B cell (primary cell): ENCODE measurements around the gene ST8SIA5. TPM values are rescaled to one million over a fixed set of nuclear protein-coding genes. Genes with fewer than 3 reads are reported as not detected.

Experiments used
- ATAC-seq: fragments of 200-7000 bp; cut with Tn5 transposase; one replicate; pipeline ENCODE4 v1.10.0; 2021; ENCODE audit warnings: low read depth, mild to moderate bottlenecking, moderate number of reproducible peaks, moderate library complexity
- CTCF ChIA-PET: fragments of 350-600 bp; sonication (Branson Sonifier 250); formaldehyde crosslinking; loops from one replicate; lab custom pipeline; 2021; ENCODE audit warnings: antibody characterized with exemption, inconsistent platforms; lab: Charles Lee
- POLR2A ChIA-PET: fragments of 350-600 bp; sonication (Branson Sonifier 250); formaldehyde crosslinking; loops from one replicate; lab custom pipeline; 2021; ENCODE audit warnings: antibody characterized with exemption; lab: Charles Lee
- DNase-seq: peaks from one replicate; pipeline ENCODE4 v3.0.0; 2013
- H2AFZ ChIP-seq: 2 replicates; pipeline ENCODE4 v1.6.1; 2012; ENCODE audit warnings: mild to moderate bottlenecking, low read depth, low read length; ENCODE audit not compliant: insufficient read depth, poor library complexity, severe bottlenecking
- H3K27ac ChIP-seq, 2 donors: 1 replicate in 1 of 2; 2 replicates in 1 of 2; pipeline ENCODE4 v1.5.1; 2012 to 2013; ENCODE audit warnings: low read length in 2 of 2, mild to moderate bottlenecking in 2 of 2, moderate library complexity in 1 of 2
- H3K27me3 ChIP-seq, 4 experiments: fragments of 200-600 bp in 1 of 4; sonication (generic) in 1 of 4; replicated peaks in 1 of 4; 1 replicate in 2 of 4; 2 replicates in 2 of 4; pipeline versions ENCODE4 v1.6.1 to v1.7.0; 2013 to 2016; ENCODE audit warnings: low read length in 3 of 4, mild to moderate bottlenecking in 2 of 4, mixed read lengths in 1 of 4, moderate library complexity in 1 of 4; ENCODE audit not compliant: insufficient read depth in 4 of 4, control insufficient read depth in 3 of 4; ENCODE audit errors: control extremely low read depth in 1 of 4
- H3K36me3 ChIP-seq, 2 experiments: replicated peaks in 1 of 2; 1 replicate in 1 of 2; 2 replicates in 1 of 2; pipeline versions ENCODE4 v1.6.1 to v1.7.1; 2013; ENCODE audit warnings: low read length in 1 of 2; ENCODE audit not compliant: insufficient read depth in 2 of 2, control insufficient read depth in 1 of 2; ENCODE audit errors: control extremely low read depth in 1 of 2, extremely low read depth in 1 of 2
- H3K4me1 ChIP-seq, 2 donors: fragments of 200-600 bp in 1 of 2; sonication (generic) in 1 of 2; 1 replicate in 1 of 2; 2 replicates in 1 of 2; pipeline versions ENCODE4 v1.5.1 to v1.6.1; 2013 to 2017; ENCODE audit warnings: low read length in 2 of 2; ENCODE audit not compliant: control insufficient read depth in 2 of 2, insufficient read depth in 2 of 2
- H3K4me2 ChIP-seq: replicated peaks from 2 replicates; pipeline ENCODE3; 2012; ENCODE audit warnings: mild to moderate bottlenecking, low read depth, low read length; ENCODE audit not compliant: poor library complexity, severe bottlenecking
- H3K4me3 ChIP-seq, 5 experiments: fragments of 200-600 bp in 1 of 5; sonication (generic) in 1 of 5; 1 replicate in 3 of 5; 2 replicates in 2 of 5; pipeline versions ENCODE4 v1.5.1 to v1.7.0; 2011 to 2016; ENCODE audit warnings: low read length in 4 of 5, mild to moderate bottlenecking in 4 of 5, low read depth in 2 of 5, control low read depth in 1 of 5, moderate library complexity in 1 of 5; ENCODE audit not compliant: insufficient read depth in 1 of 5; ENCODE audit errors: control extremely low read depth in 1 of 5, extremely low read depth in 1 of 5
- H3K79me2 ChIP-seq: fragments of 200-600 bp; sonication (generic); one replicate; pipeline ENCODE4 v1.6.0; 2016; ENCODE audit warnings: low read length; ENCODE audit not compliant: control insufficient read depth, insufficient read depth
- H3K9ac ChIP-seq: fragments of 200-600 bp; sonication (generic); 2 replicates; pipeline ENCODE4 v1.6.1; 2017; ENCODE audit warnings: mild to moderate bottlenecking, low read length, moderate library complexity
- H3K9me3 ChIP-seq, 3 donors: one replicate each; pipeline versions ENCODE4 v1.6.1 to v1.7.1; 2013; ENCODE audit warnings: low read length in 2 of 3; ENCODE audit not compliant: control insufficient read depth in 2 of 3, insufficient read depth in 1 of 3; ENCODE audit errors: control extremely low read depth in 1 of 3
- H4K20me1 ChIP-seq: 2 replicates; pipeline ENCODE4 v1.6.0; 2012; ENCODE audit warnings: mild to moderate bottlenecking, low read length; ENCODE audit not compliant: insufficient read depth, control insufficient read depth, poor library complexity, severe bottlenecking
- H3K27ac Mint-ChIP-seq: one replicate; pipeline ENCODE4 v1.8.0; 2021; ENCODE audit warnings: mixed read lengths
- H3K27me3 Mint-ChIP-seq: one replicate; pipeline ENCODE4 v1.8.0; 2021; ENCODE audit warnings: mixed read lengths
- H3K4me1 Mint-ChIP-seq: one replicate; pipeline ENCODE4 v1.8.0; 2021; ENCODE audit warnings: mixed read lengths
- H3K4me3 Mint-ChIP-seq: one replicate; pipeline ENCODE4 v1.8.0; 2021; ENCODE audit warnings: mixed read lengths
- H3K9me3 Mint-ChIP-seq: one replicate; pipeline ENCODE4 v1.8.0; 2022; ENCODE audit warnings: mixed read lengths; ENCODE audit not compliant: insufficient read depth
- EZH2 ChIP-seq: IDR thresholded peaks from 2 replicates; pipeline ENCODE4 v1.6.1; 2012; ENCODE audit warnings: borderline replicate concordance, low read depth, mild to moderate bottlenecking, moderate library complexity, low read length; ENCODE audit not compliant: insufficient read depth, poor library complexity, severe bottlenecking
- WGBS: methylation state at CpG from one replicate; pipeline ENCODE4 v1.1.5; 2013; ENCODE audit warnings: missing lambda C conversion rate; ENCODE audit not compliant: insufficient coverage; 5-methylcytosine and 5-hydroxymethylcytosine counted together
- intact Hi-C: fragments of 100-400 bp; cut with micrococcal nuclease; formaldehyde crosslinking; loops from one replicate; pipeline ENCODE4 v1.10.0; 2022
- polyA plus RNA-seq: library from polyadenylated mRNA; depleted of rRNA; stranded (reverse); fragments of >200 nt; gene quantifications from 2 replicates; pipeline ENCODE4 v1.2.3, GENCODE V29; 2012
- total RNA-seq, 2 donors: library from RNA; stranded (reverse); fragments of 120-200 nt in 1 of 2; gene quantifications; 1 replicate in 1 of 2; 2 replicates in 1 of 2; pipeline versions ENCODE4 v1.2.3 to v1.2.4, GENCODE V29; 2013 to 2022
- TF ChIP-seq, protein P1 (sequence below): fragments of 200-600 bp; IDR thresholded peaks from one replicate; pipeline ENCODE4 v1.8.0; 2022; ENCODE audit warnings: antibody characterized with exemption, mild to moderate bottlenecking

Gene ST8SIA5
- total and polyA plus RNA-seq, 2 donors (not counting 1 experiment from before 2014, with no cell fraction given): not detected

GRCh38 chr18:46646468-46646867 is 110.4 kb downstream of the ST8SIA5 start:
- H3K27me3 ChIP-seq: peaks cover 0 to 4% (median 0%) of the 10 kb centered on the region in 4 experiments
- TF ChIP-seq, protein P1, sequence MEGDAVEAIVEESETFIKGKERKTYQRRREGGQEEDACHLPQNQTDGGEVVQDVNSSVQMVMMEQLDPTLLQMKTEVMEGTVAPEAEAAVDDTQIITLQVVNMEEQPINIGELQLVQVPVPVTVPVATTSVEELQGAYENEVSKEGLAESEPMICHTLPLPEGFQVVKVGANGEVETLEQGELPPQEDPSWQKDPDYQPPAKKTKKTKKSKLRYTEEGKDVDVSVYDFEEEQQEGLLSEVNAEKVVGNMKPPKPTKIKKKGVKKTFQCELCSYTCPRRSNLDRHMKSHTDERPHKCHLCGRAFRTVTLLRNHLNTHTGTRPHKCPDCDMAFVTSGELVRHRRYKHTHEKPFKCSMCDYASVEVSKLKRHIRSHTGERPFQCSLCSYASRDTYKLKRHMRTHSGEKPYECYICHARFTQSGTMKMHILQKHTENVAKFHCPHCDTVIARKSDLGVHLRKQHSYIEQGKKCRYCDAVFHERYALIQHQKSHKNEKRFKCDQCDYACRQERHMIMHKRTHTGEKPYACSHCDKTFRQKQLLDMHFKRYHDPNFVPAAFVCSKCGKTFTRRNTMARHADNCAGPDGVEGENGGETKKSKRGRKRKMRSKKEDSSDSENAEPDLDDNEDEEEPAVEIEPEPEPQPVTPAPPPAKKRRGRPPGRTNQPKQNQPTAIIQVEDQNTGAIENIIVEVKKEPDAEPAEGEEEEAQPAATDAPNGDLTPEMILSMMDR: no peak
- no peak for TF ChIP-seq EZH2
- H3K36me3 ChIP-seq: no peaks in the 10 kb centered on the region
- WGBS: 93% methylated on average over 7 of the region's 7 CpGs
- POLR2A ChIA-PET: no interaction called here
- DNase-seq (no peak), ATAC-seq (no peak)
- H3K4me3 ChIP-seq: no peak overlapping the region
- no peak overlapping the region for H3K27ac ChIP-seq
- CTCF ChIA-PET: interaction anchor here (3.3 kb wide), 1 partner anchor 12 kb away, joined by 19 read pairs; the partner anchor contains the start of gene LOXHD1
- H3K9me3 Mint-ChIP-seq: no peaks in the 10 kb centered on the region
- H3K4me1 ChIP-seq: no peaks in the 10 kb centered on the region
- intact Hi-C loops: no loop called here
- no peak overlapping the region for H2AFZ ChIP-seq
- no peak overlapping the region for H3K4me3 Mint-ChIP-seq
- no peaks in the 10 kb centered on the region for H3K79me2 ChIP-seq
- no peak overlapping the region for H3K4me2 ChIP-seq
- H3K27me3 Mint-ChIP-seq: peaks cover 7% of the 10 kb centered on the region
- no peak overlapping the region for H3K9ac ChIP-seq
- H3K9me3 ChIP-seq: no peaks in the 10 kb centered on the region
- H4K20me1 ChIP-seq: no peaks in the 10 kb centered on the region
- no peak overlapping the region for H3K27ac Mint-ChIP-seq
- H3K4me1 Mint-ChIP-seq: no peaks in the 10 kb centered on the region

- Histone ChIP-seq H3K27me3 (peaks cover 0 to 9% (median 0%) of the 10 kb centered on the region in 4 experiments), H3K27ac (no peak overlapping the region), H3K4me2 (no peak overlapping the region), H2AFZ (no peak overlapping the region), H3K4me3 (no peak overlapping the region), H3K4me1 (no peaks in the 10 kb centered on the region), H3K9me3 (no peaks in the 10 kb centered on the region), H3K9ac (no peak overlapping the region), H3K36me3 (no peaks in the 10 kb centered on the region), H3K79me2 (no peaks in the 10 kb centered on the region), H4K20me1 (no peaks in the 10 kb centered on the region)
- H3K9me3 Mint-ChIP-seq: no peaks in the 10 kb centered on the region
- H3K27ac Mint-ChIP-seq: no peak overlapping the region
- intact Hi-C loops: no loop called here
- WGBS: 74% methylated on average over 5 of the region's 5 CpGs
- ATAC-seq (no peak), DNase-seq (no peak)
- POLR2A ChIA-PET: no interaction called here
- CTCF ChIA-PET: no interaction called here
- peaks cover 7% of the 10 kb centered on the region for H3K27me3 Mint-ChIP-seq
- no peak overlapping the region for H3K4me3 Mint-ChIP-seq
- TF ChIP-seq EZH2: no peak
- TF ChIP-seq, protein P1: no peak
- no peaks in the 10 kb centered on the region for H3K4me1 Mint-ChIP-seq
Measured at GRCh38 chr18:46642561-46642960, 114.3 kb downstream of the ST8SIA5 start.
